ENCODE measurements around the gene AUNIP.

Gene AUNIP

GRCh38 chr1:25796811-25797458 is 62.3 kb downstream of the AUNIP start:
- TF ChIP-seq CTCF (IDR thresholded peaks at IDR 0.05) (peak; percentile 88), ZFX (IDR thresholded peaks at IDR 0.05; ENCODE audit: borderline replicate concordance) (no peak)

GRCh38 chr1:25795946-25796810 is 63.1 kb downstream of the AUNIP start:
- H3K27ac ChIP-seq, result peak overlapping the region; percentile 71
- TF ChIP-seq CTCF (IDR thresholded peaks at IDR 0.05), result no peak
- TF ChIP-seq ZFX (IDR thresholded peaks at IDR 0.05; ENCODE audit: borderline replicate concordance), result no peak

More at GRCh38 chr1:25796811-25797458, 62.3 kb downstream of the AUNIP start:
- H3K27ac ChIP-seq, result peak overlapping the region; percentile 71

- TF ChIP-seq CTCF (IDR thresholded peaks at IDR 0.05) (no peak), ZFX (IDR thresholded peaks at IDR 0.05; ENCODE audit: borderline replicate concordance) (no peak)
- no peak overlapping the region for H3K27ac ChIP-seq
These were observed 64.0 kb downstream of the AUNIP start for GRCh38 chr1:25795211-25795610.

- TF ChIP-seq CTCF (IDR thresholded peaks at IDR 0.05) (no peak), ZFX (IDR thresholded peaks at IDR 0.05; ENCODE audit: borderline replicate concordance) (no peak)
- no peak overlapping the region for H3K27ac ChIP-seq
These were observed 64.9 kb downstream of the AUNIP start for GRCh38 chr1:25794325-25794724.

- H3K27ac ChIP-seq, result no peak overlapping the region
- TF ChIP-seq CTCF (IDR thresholded peaks at IDR 0.05) (no peak), ZFX (IDR thresholded peaks at IDR 0.05; ENCODE audit: borderline replicate concordance) (no peak)
These were observed 65.6 kb downstream of the AUNIP start for GRCh38 chr1:25793585-25794170.

- no peak overlapping the region for H3K27ac ChIP-seq
- no peak for TF ChIP-seq ZFX (IDR thresholded peaks at IDR 0.05; ENCODE audit: borderline replicate concordance)
- no peak for TF ChIP-seq CTCF (IDR thresholded peaks at IDR 0.05)
These were observed 67.1 kb downstream of the AUNIP start for GRCh38 chr1:25792115-25792514.
